Stimulated activated CD8-positive, alpha-beta memory T cell treated with anti-CD3 and anti-CD28 coated beads, Interleukin-2, amount 100 ng/mL, for 48 hours (primary cell): Measurements from ENCODE around the gene BCL11B.

Experiments
- DNase-seq, 2 donors: peaks; one replicate each; pipeline ENCODE4 v3.0.0-alpha.2; 2020; ENCODE audit warnings: low read depth in 2 of 2

BCL11B gene

DNA sequence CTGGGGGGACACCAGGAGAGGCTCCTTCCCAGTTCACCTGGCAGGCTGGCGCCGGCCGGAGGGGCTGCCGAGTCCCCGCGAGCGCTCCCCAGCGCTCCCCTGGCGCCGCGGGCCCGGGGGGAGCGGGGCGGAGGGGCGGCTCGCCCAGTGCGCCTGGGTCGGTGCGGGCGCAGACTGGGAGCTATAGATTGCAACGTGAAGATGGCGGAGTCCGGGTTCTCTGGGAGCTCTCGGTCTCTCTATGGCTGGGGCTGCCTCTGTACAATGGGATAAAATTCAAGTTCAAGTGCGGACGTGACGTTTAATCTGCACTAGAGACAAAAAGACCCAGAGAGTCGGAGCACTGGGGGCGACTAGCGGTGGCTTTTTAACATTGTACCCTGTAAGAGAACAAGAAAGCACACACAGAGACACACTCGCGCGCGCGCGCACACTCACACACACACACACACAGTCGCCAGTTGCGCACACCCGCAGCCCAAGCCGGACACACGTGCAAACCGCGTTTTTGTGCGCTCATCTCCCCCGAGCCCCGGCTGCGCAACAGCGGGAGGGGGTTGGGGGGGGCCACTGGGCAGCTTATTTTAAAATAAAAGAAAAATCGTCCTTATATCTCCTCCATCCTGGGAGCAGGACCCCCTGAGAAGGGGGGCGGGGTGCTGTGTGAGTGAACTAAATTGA, at the start of gene BCL11B:
Gene BCL11B (minus strand): TSS at position 247 of the 681 bp plus-strand sequence. CDS start 979 bp downstream, outside the sequence.
- DNase-seq: peak; percentile 74 to 82

DNA sequence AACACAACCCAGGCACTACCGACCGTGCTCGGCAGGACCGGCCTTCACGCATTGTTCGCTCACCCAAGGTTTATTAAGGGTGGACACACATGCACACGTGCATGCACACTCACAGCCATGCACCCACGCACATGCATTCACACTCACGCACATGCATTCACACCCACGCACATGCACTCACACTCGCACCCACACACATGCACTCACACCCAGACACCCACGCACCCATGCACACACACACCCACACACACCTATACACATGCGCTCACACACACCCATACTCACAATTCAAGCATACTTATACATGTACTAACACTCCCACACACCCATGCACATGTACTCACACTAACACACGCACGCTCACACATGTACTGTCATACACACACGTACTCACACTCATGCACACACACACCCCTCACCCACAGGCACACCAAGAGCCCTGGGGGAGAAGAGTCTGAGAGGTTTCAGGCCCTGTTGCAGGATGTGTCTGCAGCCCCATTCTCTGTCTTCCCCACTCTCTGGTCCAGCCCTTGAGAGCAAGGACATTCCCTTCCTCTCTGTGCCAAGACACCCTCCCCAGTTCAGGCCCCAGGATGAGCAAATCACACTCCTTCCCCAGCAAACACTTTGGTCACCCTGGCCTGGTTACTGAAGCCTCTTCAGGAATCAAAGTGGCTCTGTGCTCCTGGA, 49.4 kb upstream of the BCL11B start:
- DNase-seq: no peak

DNA sequence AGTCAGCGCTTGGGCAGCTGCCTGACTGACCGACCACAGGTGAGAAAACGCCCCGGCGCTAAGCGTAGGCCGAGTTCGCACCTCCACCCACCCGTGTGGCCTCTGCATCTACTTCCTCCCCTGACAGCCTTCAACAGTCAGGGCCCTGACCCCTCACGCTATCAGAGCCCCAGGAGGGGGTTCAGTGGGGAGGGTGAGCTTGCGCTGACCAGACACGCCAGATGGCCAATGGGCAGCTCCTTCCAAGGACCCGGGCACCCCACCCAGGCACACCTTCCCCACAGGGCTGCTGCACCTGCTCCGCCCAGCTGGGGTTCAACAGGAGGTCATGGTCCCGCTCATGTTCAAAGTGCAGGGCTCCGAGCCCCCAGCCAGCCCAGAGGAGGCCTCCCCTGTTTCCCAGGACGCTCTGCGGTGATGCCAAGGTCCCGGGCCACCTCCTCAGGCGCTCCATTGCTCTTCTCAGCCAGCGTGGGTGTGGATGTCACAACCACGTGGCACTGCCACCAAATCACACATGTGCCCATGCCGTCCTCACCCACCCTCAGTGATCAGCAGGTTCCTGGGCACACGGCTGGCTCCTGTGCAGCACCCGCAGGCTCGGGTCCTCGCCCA, 48.7 kb upstream of the BCL11B start:
- no peak for DNase-seq

DNA sequence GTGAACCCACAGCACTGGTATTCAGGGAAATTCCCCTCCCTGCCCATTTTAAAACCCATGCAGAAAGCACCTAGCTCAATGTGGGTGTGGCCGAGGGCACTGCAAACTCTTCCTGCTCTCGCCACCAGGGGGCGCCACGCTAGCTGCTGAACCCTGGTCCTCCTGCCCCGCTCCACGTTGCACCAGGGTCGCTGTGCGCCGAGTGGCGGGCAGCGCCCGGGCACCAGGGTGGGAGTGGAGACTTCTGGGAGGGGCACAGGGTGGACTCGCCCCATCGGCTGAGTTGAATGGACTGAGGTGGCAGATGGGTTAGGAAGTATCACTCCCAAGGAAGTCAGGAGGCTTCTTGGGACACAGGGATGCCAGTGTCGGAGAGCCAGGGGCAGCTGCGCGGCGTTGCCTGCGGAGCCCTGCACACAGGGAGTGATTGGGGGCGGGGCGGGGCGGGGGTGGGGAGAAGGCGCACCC, 48.1 kb upstream of the BCL11B start:
- peak; percentile 66 to 76 for DNase-seq

DNA sequence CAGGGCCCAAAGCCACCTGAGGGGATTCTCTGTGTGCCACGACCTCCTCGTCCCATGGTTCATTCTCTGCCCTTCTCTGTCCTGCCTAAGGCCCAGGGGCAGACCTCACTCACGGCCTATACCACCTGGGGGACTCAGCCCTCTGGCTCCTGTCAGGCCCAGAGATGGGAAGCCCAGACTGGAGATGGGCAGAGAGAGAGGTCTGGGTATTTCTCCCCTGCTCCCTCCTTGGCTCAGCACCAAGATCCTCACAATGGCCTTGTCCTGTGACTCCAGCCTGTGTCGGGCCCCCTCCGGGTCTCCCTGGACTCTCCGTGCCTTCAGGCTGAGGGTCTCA, 46.9 kb upstream of the BCL11B start:
- no peak for DNase-seq

DNA sequence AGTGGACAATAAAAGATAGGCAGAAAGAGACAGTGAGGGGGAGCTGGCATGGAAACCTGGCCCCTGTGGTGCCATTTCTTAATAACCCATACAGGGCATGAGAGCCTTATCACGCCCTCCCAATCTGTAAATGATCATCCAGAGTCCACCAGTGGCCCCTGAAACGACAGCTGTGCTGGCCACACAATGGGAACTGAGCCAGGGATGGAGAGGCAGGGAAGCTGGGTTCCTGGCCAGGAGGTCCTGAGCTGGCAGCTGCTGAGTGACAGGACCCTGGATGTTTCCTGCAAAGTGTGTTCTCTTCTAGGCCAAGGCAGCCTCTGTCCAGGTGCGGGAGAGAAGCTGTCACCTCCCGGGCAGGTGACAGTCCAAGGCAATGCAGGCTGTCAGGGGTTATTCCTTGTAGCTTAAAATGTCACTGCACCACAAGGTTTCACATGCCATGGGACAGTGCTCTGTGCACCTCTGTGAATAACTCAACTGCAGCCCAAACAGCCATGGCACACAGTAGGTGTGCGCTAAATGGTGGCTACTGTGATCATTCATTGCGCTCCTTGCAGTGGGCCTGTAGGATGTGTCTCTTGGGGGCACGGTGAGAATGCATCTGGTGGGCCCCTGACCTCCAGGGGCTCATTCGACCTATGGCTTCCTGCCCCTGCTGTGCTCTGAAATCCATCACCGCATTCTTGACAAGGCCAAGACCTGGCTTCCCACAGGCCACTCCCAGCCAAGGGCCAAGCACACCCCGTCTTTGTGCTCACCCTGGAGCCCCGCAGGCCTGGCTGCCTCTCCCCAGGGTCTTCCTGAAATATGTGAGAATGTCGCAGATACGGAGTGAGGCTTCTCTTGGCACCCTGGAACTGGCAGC, 46.3 kb upstream of the BCL11B start:
- no peak for DNase-seq

GRCh38 chr14:99317231-99318090, 45.5 kb upstream of the BCL11B start:
- no peak for DNase-seq

DNA sequence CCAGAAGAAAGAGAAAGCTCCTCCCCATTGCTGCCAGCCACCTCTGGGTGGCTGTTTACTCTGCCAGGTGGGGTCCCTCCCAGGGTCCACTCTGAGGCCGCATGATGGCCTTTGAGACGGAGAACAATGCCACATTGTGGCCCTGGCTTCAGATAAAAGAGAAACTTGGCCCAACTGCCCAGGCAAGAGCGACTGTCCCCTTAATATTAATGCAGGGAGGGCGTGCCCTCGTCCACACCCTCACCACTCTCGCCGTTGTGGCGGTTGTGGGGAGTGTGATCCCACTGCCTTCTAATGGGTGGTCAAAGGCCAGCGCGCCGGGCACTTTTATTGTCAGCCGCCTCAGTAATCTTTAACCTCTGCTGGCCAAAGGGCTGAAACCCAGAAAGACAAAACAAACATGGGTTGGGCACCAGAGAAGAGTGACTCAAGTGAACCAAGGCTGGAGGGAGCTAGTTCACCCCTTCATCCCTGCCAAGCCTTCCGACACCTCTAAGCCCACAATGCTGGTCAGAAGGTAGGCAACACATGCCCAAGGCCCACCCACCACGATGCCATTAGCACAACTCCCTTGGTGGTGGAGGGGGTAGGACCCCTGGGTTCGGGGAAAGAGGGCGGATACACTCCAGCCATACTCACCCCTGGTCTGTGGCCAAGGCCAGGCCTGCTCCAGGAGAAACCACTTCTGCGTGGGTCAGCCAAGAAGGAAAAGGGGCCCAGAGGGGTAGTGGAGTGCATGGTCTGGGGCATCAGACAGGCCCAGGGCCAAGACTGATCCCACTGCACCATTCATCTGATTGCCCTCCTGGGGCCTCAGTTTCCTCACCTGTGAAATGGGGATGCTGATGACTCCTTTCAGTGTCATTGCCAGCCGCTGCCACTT, 44.5 kb upstream of the BCL11B start:
- DNase-seq: no peak

DNA sequence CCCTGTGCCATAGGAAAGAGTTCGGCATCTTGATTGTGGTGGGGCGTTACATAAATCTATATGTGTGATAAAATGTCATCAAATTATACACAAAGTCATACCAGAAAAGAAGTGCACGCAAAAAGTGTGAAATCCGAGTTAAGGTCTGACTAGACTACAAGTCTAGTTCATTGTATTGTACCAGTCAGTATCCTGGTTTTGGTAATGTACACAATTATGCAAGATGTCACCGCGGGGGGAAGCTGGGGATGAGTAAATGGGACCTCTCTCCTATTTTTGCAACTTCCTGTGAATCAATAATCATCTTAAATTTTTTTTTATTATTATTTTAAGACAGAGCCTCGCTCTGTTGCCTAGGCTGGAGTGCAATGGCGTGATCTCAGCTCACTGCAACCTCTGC, 43.2 kb upstream of the BCL11B start:
- no peak for DNase-seq

DNA sequence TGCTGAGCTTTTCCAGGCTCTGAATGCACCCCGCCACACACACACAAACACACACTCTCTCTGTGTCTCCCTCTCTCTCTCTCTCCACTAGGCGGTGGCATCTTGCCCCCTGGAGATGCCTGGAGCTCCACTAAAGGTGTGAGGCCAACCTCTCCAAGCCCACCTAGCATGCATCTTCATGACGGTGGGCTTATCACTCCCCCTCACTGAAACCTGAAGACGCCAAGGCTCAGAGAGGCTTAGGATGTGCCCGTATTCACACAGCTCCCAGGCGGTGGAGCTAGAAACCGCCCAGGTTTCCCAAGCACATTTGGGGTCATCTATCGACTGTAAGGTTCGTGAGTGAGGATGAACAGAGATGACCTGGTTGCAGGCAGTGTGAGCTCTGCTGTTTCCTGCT, 42.6 kb upstream of the BCL11B start:
- DNase-seq: no peak

DNA sequence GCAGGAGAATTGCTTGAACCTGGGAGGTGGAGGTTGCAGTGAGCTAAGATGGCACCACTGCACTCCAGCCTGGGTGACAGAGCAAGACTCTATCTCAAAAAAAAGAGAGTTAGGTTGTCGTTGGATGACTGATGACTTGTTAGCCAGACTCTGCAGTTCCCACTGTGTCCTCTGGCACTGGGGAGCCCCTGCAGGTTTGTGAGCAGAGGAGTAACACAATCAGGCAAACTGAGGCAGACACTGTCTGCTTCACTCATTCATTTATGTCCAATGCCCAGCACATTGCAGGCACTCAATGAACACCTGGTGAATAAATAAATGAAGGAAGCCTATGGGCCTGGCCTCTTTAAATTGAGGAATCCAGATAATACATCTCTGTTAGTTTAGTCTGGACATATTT, 41.2 kb upstream of the BCL11B start:
- no peak for DNase-seq

DNA sequence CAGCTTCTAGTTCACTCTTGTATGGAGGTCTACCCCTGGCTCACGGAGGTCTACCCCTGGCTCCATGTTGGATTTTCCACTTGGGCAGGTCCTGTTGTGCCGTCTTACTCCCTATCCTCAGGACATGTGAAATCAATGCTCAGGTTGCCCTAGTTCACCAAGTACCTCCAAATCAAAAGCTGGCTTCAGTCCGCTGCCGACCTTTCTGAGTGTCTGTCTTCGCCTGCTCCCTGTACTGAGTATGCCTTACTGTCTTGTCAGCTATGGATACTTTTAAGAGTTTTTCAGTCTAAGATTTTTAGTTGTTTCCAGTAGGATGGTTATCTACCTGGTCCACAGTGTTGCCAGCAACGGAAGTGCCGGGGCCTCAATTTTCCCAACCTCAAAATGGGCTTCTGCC, 40.1 kb upstream of the BCL11B start:
- DNase-seq: no peak

DNA sequence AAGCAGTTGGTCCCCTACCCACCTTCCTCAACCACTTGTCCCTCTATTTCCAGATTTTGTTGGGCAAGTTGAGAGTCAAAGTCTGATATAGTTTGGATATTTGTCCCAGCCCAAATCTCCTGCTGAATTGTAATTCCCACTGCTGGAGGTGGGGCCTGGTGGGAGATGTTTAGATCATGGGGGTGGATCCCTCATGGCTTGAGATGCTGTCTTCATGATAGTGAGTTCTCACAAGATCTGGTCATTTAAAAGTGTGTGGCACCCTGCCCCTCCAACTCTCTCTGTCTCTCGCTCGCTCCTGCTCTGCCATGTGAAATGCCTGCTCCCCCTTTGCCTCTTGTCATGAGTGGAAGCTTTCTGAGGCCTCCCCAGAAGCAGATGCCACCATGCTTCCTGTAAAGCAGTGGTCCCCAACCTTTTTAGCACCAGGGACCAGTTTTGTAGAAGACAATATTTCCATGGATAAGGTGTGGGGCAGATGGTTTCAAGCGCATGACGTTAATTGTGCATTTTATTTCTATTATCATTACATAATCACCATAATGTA, 37.3 kb upstream of the BCL11B start:
- DNase-seq: no peak

GRCh38 chr14:99304208-99304607, 32.2 kb upstream of the BCL11B start:
- DNase-seq: no peak

GRCh38 chr14:99300190-99300589, 28.2 kb upstream of the BCL11B start:
- no peak for DNase-seq

- no peak for DNase-seq
These were observed 24.5 kb upstream of the BCL11B start for GRCh38 chr14:99296517-99296916.

DNA sequence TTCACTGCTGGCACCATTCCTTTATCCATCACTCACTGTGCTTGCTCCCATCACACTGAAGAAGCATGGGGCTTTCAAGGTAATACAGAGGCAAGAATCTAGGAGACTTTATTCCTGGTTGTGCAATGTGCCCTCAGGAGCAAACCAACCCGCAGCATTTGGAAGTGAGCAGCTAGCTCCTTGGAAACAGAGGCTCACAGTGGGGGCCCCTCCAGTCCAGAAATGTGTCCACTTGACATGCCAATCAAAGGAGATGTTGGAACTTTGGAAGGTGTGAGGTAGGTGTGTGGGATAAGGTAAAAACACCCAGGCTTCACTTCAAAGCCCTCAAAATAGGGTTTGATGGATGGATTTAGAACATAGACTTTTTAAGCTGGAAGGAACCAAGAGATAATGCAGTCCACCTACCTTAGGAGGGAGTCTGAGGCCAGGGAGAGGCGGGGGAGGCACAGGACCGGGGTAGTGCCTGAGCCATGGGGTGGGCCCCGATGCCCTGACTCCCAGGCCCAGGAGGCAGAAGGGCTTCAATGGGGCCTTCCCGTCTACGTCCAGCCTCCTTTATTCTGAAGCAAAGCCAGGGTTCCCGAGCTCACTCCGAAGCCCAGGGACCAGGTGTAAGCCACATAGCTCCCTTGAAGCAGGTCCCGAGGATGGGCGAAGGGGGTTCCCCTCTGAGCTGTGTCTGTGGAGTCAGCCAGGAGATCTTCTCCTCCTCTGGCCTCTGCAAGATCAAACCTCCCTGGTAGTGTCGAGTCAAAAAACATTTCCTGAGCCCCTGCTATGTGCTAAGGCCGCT, 17.6 kb upstream of the BCL11B start:
- no peak for DNase-seq

DNA sequence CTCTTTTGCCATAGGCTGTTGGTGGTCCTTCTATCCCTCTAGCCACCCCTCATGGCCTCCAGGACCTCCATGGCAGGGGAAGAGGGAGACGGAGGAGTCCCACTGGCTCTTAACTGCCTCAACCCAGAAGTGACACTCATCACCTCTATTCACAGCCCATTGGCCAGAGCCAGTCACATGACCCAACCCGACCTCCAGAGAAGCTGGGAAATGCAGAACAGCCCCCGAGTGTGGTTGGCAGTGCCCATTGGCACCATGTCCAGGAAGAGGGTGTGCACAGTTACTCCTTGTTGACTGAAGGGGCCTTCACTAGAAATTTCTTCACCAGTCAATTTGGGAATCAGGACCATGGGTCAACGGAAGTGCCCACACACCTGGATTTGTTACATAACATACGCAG, 17.0 kb upstream of the BCL11B start:
- no peak for DNase-seq
